ENCODE data around the gene TCTN2. TPM values are rescaled to one million over a fixed set of nuclear protein-coding genes. Genes with fewer than 3 reads are reported as not detected.

The TCTN2 gene
- total and polyA plus RNA-seq, 9 of the 15 experiments (the other 6 are each of a cell fraction or from before 2014, with no cell fraction given) = 0.58 to 5.5 (median 3.6) TPM

DNA sequence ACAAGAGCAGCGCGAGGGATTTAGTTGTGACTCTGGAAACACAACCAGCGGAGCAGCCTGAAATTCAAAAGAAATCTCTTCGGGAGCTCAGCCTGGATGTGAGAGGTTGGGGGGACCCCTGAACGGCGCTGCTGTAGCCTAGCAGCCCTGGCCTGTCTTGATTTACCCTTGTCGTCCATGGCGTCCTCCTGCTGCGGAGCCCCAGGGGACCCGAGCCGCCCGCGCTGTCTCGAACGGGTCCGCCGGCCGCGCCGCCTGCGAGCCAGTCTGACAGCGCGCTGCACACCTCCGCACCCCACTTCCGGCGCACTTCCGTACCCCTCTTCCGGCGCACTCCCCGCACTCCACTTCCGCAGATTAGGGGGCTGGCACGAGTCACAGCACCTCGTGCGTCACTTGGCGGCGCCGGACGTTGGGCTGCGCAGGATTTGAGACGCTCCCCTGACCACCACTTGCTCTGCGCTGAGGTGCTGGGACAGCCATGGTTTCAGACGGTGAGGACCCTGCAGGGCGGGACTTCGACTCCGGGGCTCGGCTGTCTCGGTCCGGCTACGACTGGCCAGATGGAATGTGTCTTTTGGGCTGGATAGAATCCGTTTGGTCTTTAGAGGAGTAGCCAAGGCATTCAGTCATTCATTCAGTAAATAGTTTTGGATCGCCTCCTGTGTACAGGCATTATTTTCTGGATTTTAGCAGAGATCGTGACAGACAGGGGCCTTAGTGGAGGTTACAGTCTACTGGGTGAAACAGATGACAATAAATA is 37.4 kb upstream of the TCTN2 start, which contains the start of the genes EIF2B1 and GTF2H3 (continued):
- TF ChIP-seq, protein P1, sequence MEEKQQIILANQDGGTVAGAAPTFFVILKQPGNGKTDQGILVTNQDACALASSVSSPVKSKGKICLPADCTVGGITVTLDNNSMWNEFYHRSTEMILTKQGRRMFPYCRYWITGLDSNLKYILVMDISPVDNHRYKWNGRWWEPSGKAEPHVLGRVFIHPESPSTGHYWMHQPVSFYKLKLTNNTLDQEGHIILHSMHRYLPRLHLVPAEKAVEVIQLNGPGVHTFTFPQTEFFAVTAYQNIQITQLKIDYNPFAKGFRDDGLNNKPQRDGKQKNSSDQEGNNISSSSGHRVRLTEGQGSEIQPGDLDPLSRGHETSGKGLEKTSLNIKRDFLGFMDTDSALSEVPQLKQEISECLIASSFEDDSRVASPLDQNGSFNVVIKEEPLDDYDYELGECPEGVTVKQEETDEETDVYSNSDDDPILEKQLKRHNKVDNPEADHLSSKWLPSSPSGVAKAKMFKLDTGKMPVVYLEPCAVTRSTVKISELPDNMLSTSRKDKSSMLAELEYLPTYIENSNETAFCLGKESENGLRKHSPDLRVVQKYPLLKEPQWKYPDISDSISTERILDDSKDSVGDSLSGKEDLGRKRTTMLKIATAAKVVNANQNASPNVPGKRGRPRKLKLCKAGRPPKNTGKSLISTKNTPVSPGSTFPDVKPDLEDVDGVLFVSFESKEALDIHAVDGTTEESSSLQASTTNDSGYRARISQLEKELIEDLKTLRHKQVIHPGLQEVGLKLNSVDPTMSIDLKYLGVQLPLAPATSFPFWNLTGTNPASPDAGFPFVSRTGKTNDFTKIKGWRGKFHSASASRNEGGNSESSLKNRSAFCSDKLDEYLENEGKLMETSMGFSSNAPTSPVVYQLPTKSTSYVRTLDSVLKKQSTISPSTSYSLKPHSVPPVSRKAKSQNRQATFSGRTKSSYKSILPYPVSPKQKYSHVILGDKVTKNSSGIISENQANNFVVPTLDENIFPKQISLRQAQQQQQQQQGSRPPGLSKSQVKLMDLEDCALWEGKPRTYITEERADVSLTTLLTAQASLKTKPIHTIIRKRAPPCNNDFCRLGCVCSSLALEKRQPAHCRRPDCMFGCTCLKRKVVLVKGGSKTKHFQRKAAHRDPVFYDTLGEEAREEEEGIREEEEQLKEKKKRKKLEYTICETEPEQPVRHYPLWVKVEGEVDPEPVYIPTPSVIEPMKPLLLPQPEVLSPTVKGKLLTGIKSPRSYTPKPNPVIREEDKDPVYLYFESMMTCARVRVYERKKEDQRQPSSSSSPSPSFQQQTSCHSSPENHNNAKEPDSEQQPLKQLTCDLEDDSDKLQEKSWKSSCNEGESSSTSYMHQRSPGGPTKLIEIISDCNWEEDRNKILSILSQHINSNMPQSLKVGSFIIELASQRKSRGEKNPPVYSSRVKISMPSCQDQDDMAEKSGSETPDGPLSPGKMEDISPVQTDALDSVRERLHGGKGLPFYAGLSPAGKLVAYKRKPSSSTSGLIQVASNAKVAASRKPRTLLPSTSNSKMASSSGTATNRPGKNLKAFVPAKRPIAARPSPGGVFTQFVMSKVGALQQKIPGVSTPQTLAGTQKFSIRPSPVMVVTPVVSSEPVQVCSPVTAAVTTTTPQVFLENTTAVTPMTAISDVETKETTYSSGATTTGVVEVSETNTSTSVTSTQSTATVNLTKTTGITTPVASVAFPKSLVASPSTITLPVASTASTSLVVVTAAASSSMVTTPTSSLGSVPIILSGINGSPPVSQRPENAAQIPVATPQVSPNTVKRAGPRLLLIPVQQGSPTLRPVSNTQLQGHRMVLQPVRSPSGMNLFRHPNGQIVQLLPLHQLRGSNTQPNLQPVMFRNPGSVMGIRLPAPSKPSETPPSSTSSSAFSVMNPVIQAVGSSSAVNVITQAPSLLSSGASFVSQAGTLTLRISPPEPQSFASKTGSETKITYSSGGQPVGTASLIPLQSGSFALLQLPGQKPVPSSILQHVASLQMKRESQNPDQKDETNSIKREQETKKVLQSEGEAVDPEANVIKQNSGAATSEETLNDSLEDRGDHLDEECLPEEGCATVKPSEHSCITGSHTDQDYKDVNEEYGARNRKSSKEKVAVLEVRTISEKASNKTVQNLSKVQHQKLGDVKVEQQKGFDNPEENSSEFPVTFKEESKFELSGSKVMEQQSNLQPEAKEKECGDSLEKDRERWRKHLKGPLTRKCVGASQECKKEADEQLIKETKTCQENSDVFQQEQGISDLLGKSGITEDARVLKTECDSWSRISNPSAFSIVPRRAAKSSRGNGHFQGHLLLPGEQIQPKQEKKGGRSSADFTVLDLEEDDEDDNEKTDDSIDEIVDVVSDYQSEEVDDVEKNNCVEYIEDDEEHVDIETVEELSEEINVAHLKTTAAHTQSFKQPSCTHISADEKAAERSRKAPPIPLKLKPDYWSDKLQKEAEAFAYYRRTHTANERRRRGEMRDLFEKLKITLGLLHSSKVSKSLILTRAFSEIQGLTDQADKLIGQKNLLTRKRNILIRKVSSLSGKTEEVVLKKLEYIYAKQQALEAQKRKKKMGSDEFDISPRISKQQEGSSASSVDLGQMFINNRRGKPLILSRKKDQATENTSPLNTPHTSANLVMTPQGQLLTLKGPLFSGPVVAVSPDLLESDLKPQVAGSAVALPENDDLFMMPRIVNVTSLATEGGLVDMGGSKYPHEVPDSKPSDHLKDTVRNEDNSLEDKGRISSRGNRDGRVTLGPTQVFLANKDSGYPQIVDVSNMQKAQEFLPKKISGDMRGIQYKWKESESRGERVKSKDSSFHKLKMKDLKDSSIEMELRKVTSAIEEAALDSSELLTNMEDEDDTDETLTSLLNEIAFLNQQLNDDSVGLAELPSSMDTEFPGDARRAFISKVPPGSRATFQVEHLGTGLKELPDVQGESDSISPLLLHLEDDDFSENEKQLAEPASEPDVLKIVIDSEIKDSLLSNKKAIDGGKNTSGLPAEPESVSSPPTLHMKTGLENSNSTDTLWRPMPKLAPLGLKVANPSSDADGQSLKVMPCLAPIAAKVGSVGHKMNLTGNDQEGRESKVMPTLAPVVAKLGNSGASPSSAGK (IDR thresholded peaks at IDR 0.05) = peak; percentile 67; the same call in 1 of the 2 replicates
- peak; percentile 41; the same call in 1 of the 2 replicates for TF ChIP-seq TCF3 (CRISPR knock-in tag; IDR thresholded peaks at IDR 0.05)
- TF ChIP-seq SRF (CRISPR knock-in tag; IDR thresholded peaks at IDR 0.05) = 0 out of 4 replicates have a peak, but pooled peaks of 1 of the 2 experiments have one; percentile 21
- peak; percentile 100 for TF ChIP-seq RBFOX2 (IDR thresholded peaks at IDR 0.05; ENCODE audit: low read depth, low read length)
- TF ChIP-seq CBX2 (IDR thresholded peaks at IDR 0.05; ENCODE audit: insufficient read depth, low read length, poor library complexity, severe bottlenecking) = no peak
- TF ChIP-seq, protein P2, sequence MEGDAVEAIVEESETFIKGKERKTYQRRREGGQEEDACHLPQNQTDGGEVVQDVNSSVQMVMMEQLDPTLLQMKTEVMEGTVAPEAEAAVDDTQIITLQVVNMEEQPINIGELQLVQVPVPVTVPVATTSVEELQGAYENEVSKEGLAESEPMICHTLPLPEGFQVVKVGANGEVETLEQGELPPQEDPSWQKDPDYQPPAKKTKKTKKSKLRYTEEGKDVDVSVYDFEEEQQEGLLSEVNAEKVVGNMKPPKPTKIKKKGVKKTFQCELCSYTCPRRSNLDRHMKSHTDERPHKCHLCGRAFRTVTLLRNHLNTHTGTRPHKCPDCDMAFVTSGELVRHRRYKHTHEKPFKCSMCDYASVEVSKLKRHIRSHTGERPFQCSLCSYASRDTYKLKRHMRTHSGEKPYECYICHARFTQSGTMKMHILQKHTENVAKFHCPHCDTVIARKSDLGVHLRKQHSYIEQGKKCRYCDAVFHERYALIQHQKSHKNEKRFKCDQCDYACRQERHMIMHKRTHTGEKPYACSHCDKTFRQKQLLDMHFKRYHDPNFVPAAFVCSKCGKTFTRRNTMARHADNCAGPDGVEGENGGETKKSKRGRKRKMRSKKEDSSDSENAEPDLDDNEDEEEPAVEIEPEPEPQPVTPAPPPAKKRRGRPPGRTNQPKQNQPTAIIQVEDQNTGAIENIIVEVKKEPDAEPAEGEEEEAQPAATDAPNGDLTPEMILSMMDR (IDR thresholded peaks at IDR 0.05 in 2 of 3, conservative IDR thresholded peaks at IDR 0.05 in 1 of 3; ENCODE audit: insufficient read depth in 2 of 3, low read depth in 1 of 3, low read length in 3 of 3) = 0 out of 6 replicates have a peak, but pooled peaks of 1 of the 3 experiments have one; percentile 16
- TF ChIP-seq RBM17 (IDR thresholded peaks at IDR 0.05; ENCODE audit: borderline replicate concordance, low read depth, low read length) = no peak
- TF ChIP-seq NFE2 (IDR thresholded peaks at IDR 0.05; ENCODE audit: low read depth) = peak; percentile 6; the same call in 1 of the 2 replicates
- peak; percentile 97 for TF ChIP-seq HCFC1 (IDR thresholded peaks at IDR 0.05; ENCODE audit: low read depth, low read length)
- TF ChIP-seq HNRNPL (IDR thresholded peaks at IDR 0.05; ENCODE audit: low read depth, low read length) = no peak
- no peak for TF ChIP-seq SMARCC2 (IDR thresholded peaks at IDR 0.05; ENCODE audit: low read depth)
- no peak for TF ChIP-seq SAFB2 (IDR thresholded peaks at IDR 0.05; ENCODE audit: borderline replicate concordance, low read depth, low read length, severe bottlenecking)

All from K562 (cell line).